Measurements from ENCODE around the gene ATP23. TPM values are rescaled to one million over a fixed set of nuclear protein-coding genes. Genes with fewer than 3 reads are reported as not detected.

ATP23 gene
- total RNA-seq, 1 experiment from 2014 or later, result 10.3 TPM

DNA sequence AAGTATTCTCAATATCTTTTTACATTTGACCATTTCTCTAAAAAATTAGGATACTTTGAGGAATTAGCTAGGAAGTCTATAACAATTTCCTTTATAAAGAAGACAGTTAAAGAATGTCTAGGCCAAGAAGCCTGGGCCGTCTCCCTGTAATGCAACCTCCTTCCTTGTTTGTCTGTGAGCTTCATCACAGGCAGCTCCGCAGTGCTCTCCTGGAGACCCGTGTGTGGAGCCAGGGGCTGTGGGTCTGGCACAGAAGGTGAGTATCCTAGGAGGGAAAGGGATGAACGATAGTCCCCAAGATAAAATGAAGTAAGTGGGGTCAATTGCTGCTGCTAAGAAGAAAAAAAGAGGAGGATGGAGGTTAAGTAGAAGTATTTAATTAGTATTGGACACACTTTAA, 31.8 kb upstream of the ATP23 start:
- ATAC-seq (no peak), DNase-seq (ENCODE audit: low read depth, low spot score) (no peak)
- Histone ChIP-seq H3K4me1 (ENCODE audit: control insufficient read depth, insufficient read depth, low read length) (peaks cover 3% of the 10 kb centered on the region; the same call in 1 of the 2 replicates), H3K27me3 (ENCODE audit: control insufficient read depth, insufficient read depth, low read length) (no peaks in the 10 kb centered on the region), H3K36me3 (ENCODE audit: control insufficient read depth, insufficient read depth, low read length) (no peaks in the 10 kb centered on the region), H3K27ac (ENCODE audit: low read length) (no peak overlapping the region), H3K4me3 (ENCODE audit: low read depth in 2 of 2, low read length in 2 of 2) (no peak overlapping the region), H3K9me3 (ENCODE audit: control insufficient read depth, insufficient read depth, low read depth, low read length) (no peaks in the 10 kb centered on the region)
- TF ChIP-seq, protein P1, sequence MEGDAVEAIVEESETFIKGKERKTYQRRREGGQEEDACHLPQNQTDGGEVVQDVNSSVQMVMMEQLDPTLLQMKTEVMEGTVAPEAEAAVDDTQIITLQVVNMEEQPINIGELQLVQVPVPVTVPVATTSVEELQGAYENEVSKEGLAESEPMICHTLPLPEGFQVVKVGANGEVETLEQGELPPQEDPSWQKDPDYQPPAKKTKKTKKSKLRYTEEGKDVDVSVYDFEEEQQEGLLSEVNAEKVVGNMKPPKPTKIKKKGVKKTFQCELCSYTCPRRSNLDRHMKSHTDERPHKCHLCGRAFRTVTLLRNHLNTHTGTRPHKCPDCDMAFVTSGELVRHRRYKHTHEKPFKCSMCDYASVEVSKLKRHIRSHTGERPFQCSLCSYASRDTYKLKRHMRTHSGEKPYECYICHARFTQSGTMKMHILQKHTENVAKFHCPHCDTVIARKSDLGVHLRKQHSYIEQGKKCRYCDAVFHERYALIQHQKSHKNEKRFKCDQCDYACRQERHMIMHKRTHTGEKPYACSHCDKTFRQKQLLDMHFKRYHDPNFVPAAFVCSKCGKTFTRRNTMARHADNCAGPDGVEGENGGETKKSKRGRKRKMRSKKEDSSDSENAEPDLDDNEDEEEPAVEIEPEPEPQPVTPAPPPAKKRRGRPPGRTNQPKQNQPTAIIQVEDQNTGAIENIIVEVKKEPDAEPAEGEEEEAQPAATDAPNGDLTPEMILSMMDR (IDR thresholded peaks at IDR 0.05), result no peak
- TF ChIP-seq, protein P2, sequence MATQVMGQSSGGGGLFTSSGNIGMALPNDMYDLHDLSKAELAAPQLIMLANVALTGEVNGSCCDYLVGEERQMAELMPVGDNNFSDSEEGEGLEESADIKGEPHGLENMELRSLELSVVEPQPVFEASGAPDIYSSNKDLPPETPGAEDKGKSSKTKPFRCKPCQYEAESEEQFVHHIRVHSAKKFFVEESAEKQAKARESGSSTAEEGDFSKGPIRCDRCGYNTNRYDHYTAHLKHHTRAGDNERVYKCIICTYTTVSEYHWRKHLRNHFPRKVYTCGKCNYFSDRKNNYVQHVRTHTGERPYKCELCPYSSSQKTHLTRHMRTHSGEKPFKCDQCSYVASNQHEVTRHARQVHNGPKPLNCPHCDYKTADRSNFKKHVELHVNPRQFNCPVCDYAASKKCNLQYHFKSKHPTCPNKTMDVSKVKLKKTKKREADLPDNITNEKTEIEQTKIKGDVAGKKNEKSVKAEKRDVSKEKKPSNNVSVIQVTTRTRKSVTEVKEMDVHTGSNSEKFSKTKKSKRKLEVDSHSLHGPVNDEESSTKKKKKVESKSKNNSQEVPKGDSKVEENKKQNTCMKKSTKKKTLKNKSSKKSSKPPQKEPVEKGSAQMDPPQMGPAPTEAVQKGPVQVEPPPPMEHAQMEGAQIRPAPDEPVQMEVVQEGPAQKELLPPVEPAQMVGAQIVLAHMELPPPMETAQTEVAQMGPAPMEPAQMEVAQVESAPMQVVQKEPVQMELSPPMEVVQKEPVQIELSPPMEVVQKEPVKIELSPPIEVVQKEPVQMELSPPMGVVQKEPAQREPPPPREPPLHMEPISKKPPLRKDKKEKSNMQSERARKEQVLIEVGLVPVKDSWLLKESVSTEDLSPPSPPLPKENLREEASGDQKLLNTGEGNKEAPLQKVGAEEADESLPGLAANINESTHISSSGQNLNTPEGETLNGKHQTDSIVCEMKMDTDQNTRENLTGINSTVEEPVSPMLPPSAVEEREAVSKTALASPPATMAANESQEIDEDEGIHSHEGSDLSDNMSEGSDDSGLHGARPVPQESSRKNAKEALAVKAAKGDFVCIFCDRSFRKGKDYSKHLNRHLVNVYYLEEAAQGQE (IDR thresholded peaks at IDR 0.05; ENCODE audit: insufficient read depth in 1 of 2, low read depth in 2 of 2, low read length in 1 of 2), result no peak
- TF ChIP-seq POLR2AphosphoS5 (IDR thresholded peaks at IDR 0.05; ENCODE audit: low read depth, low read length) (no peak), SIN3A (IDR thresholded peaks at IDR 0.05; ENCODE audit: borderline replicate concordance, insufficient read depth, low read depth, low read length) (no peak), TCF7L2 (IDR thresholded peaks at IDR 0.05; ENCODE audit: low read depth, low read length) (no peak)
- BruUV-seq (replicated peaks), result no TSS peak
- intact Hi-C loops (cut with micrococcal nuclease; ENCODE audit: unreplicated experiment) (no loop called here), in situ Hi-C loops (cut with HindIII; ENCODE audit: low pct_unique_long_range_greater_than_20kb, low sequenced_read_pairs) (no loop called here)
- ChIA-PET POLR2A (no interaction called here), CTCF (no interaction called here)

DNA sequence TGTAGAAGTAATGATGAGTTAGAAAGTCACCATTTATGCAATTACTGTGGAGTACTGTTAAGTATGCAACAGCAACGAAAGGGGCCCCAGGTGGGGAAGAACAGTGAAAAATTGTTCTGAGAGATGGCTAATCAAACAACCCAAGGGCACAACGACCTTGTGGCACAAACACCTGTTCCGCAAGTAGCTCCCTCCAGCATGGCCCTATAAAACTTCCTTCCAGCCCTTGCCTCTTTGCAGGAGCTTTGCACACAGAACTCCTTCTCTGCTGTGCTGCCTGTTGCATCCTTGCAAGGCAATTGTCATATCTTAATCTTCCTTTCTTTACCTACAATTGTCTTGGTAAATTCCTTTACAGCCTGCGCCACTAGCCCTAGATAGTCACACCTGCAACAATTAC, 23.2 kb upstream of the ATP23 start:
- no peaks in the 10 kb centered on the region for H3K9me3 ChIP-seq (ENCODE audit: control insufficient read depth, insufficient read depth, low read depth, low read length)
- CTCF ChIA-PET, result no interaction called here
- no TSS peak for BruUV-seq (replicated peaks)
- no peaks in the 10 kb centered on the region for H3K4me1 ChIP-seq (ENCODE audit: control insufficient read depth, insufficient read depth, low read length)
- no peak for DNase-seq (ENCODE audit: low read depth, low spot score)
- H3K27me3 ChIP-seq (ENCODE audit: control insufficient read depth, insufficient read depth, low read length), result no peaks in the 10 kb centered on the region
- H3K27ac ChIP-seq (ENCODE audit: low read length), result no peak overlapping the region
- in situ Hi-C loops (cut with HindIII; ENCODE audit: low pct_unique_long_range_greater_than_20kb, low sequenced_read_pairs) (no loop called here), intact Hi-C loops (cut with micrococcal nuclease; ENCODE audit: unreplicated experiment) (no loop called here)
- no peaks in the 10 kb centered on the region for H3K36me3 ChIP-seq (ENCODE audit: control insufficient read depth, insufficient read depth, low read length)
- no peak for TF ChIP-seq POLR2AphosphoS5 (IDR thresholded peaks at IDR 0.05; ENCODE audit: low read depth, low read length)
- TF ChIP-seq, protein P2 (IDR thresholded peaks at IDR 0.05; ENCODE audit: insufficient read depth in 1 of 2, low read depth in 2 of 2, low read length in 1 of 2), result no peak
- TF ChIP-seq SIN3A (IDR thresholded peaks at IDR 0.05; ENCODE audit: borderline replicate concordance, insufficient read depth, low read depth, low read length), result no peak
- TF ChIP-seq, protein P1 (IDR thresholded peaks at IDR 0.05), result no peak
- H3K4me3 ChIP-seq (ENCODE audit: low read depth in 2 of 2, low read length in 2 of 2), result no peak overlapping the region
- POLR2A ChIA-PET, result no interaction called here
- ATAC-seq, result no peak
